GM19467 (cell line): ENCODE results near the gene CYP2C18.
"Not testable (repeated sequence)": the region's sequence is repeated elsewhere in the genome, so short reads cannot be mapped to it uniquely, and the experiment has no call there.

Source experiments
- ATAC-seq: cut with Tn5 transposase; IDR thresholded peaks from one replicate; pipeline ENCODE4 v1.9.1; 2021; ENCODE audit warnings: mild to moderate bottlenecking, moderate library complexity; ENCODE audit not compliant: unreplicated experiment

CYP2C18 gene

GRCh38 chr10:94738588-94738987 lies 55.1 kb downstream of the CYP2C18 start:
- no peak for ATAC-seq

- ATAC-seq: no peak
Observed at GRCh38 chr10:94747137-94747536, 63.6 kb downstream of the CYP2C18 start.

- ATAC-seq: no peak
Observed at GRCh38 chr10:94747838-94748237, 64.3 kb downstream of the CYP2C18 start.

GRCh38 chr10:94757916-94758315 lies 74.4 kb downstream of the CYP2C18 start:
- no peak for ATAC-seq

DNA sequence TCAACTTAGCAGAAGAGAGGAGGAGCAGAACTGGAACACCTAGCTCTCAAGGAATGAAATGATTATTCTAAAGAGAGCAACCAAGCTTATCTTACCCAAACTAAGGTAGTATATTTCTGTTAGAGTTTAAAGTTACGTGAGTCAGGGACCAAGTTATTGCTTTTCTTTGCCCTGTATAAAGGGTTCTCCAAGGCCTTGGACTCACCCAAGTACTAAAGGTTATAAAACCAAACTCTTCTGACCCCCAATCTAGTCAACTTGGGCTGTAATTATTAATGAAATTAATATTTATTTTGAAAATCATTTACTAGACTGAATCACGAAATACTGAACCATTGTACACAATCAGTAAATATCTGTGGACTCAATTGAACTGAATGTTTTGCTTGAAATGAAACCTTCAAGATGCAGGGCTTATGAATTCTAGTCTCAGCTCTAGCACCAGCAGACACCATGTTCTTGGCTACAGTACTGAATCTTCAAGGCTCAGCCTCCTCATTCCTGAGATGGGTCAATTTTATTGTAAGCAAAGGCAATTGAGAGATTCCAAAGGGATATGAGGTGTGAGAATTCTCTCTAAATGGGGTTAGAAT lies 77.2 kb downstream of the CYP2C18 start:
- ATAC-seq: no peak

DNA sequence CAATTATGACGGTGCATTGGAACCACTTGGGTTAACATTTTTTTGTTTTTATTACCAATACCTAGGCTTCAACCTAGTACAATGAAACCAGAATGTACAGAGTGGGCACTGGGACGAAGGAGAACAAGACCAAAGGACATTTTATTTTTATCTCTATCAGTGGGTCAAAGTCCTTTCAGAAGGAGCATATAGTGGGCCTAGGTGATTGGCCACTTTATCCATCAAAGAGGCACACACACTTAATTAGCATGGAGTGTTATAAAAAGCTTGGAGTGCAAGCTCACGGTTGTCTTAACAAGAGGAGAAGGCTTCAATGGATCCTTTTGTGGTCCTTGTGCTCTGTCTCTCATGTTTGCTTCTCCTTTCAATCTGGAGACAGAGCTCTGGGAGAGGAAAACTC lies 78.9 kb downstream of the CYP2C18 start, which contains the start of gene CYP2C19:
CYP2C19 (plus strand) TSS at position 289 of the 400 bp plus-strand sequence; CDS start at position 314, 25 bp downstream.
- no peak for ATAC-seq

- not testable (repeated sequence) for ATAC-seq
Observed at GRCh38 chr10:94775425-94775824, 91.9 kb downstream of the CYP2C18 start.

DNA sequence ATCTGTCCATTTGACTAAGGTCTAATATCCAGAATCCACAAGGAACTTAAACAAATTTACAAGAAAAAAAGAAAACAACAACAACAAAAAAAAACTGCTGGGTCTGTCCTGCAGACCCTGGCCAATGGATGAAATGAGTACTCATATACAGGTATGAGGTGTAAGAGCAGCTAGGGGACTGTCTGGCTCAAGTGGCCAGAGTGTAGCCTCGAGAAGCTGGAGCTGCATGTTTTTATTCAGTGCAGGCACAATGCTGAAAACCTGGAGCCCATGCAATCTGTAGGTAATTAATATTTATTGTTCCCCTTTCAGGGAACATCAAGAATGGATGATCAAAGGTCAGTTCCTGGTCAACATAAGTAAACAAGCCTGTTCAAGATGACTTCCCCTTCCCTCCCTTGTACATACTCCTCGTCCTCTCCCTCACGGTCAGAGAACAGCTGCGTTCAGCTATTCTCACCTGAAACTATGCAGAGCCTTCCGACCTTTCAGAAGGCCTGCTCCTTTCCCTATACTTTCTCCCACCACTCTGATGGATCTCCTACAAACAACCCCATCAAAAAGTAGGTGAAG lies 94.4 kb downstream of the CYP2C18 start:
- no peak for ATAC-seq

GRCh38 chr10:94780844-94781243 lies 97.3 kb downstream of the CYP2C18 start:
- ATAC-seq: no peak

- ATAC-seq: no peak
Observed at GRCh38 chr10:94784256-94784655, 100.7 kb downstream of the CYP2C18 start.

GRCh38 chr10:94785211-94785610 lies 101.7 kb downstream of the CYP2C18 start:
- no peak for ATAC-seq
